Neutrophil (primary cell): ENCODE measurements around the gene SPATS2L.

Experiments
- H3K27ac ChIP-seq: fragments of 200-600 bp; sonication (generic); 2 replicates; pipeline ENCODE4 v1.5.1; 2016; ENCODE audit warnings: mild to moderate bottlenecking, moderate library complexity
- H3K27me3 ChIP-seq: fragments of 200-600 bp; sonication (generic); 2 replicates; pipeline ENCODE4 v1.6.0; 2016; ENCODE audit warnings: mild to moderate bottlenecking
- H3K36me3 ChIP-seq: fragments of 200-600 bp; sonication (generic); 2 replicates; pipeline ENCODE4 v1.5.1; 2017
- H3K4me1 ChIP-seq, 2 experiments: fragments of 200-600 bp in 1 of 2; sonication (generic) in 1 of 2; 1 replicate in 1 of 2; 2 replicates in 1 of 2; pipeline versions ENCODE4 v1.5.1 to v1.6.1; 2013 to 2016; ENCODE audit warnings: low read depth in 1 of 2, low read length in 1 of 2, mild to moderate bottlenecking in 1 of 2, moderate library complexity in 1 of 2; ENCODE audit not compliant: control insufficient read depth in 1 of 2, insufficient read depth in 1 of 2
- H3K4me3 ChIP-seq, 2 experiments: fragments of 200-600 bp in 1 of 2; sonication (generic) in 1 of 2; 1 replicate in 1 of 2; 2 replicates in 1 of 2; pipeline ENCODE4 v1.5.1; 2013 to 2016; ENCODE audit warnings: low read depth in 1 of 2, low read length in 1 of 2, mild to moderate bottlenecking in 1 of 2, moderate library complexity in 1 of 2
- H3K9me3 ChIP-seq: fragments of 200-600 bp; sonication (generic); 2 replicates; pipeline ENCODE4 v1.5.1; 2016
- TF ChIP-seq, protein P1 (sequence below): fragments of 200-600 bp; sonication (generic); IDR thresholded peaks from 2 replicates; pipeline ENCODE4 v1.5.1; 2016; ENCODE audit warnings: antibody characterized with exemption

The SPATS2L gene

DNA sequence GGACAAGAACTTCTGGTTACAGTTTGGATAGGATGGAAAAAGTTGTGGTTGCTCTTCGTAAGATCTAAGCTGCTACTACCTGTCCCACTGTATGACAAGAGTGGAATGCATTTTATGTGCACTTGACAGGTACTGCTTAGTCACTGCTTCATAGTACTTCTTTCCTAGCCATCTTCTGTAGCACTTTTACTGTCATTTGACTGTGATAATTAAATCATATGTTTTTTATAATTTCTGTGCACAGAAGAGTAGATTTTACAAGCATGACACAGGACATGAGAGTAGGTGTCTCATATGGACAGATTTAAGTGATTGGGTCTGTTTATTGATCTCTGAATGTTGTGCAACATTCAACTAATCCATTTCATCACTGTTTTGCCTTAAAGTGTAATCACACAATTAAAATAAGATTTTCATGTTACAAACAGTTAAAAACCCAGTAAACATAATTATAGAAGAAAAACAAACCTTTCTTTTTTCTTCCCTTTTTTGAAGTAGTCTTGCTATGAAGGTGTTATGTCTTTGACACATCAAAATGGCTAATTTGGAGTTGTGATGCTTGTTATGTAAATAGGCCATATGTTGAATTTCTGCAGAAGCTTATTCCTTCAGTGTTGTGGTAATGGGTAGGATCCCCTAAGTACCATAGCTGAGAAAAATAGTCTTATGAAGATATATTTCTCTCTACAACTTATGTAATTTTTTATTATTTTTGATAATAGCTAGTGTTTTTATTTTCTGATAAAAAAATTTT, 3.0 kb downstream of the SPATS2L start:
- Histone ChIP-seq H3K9me3 (no peaks in the 10 kb centered on the region), H3K4me1 (peaks cover 11 to 17% of the 10 kb centered on the region in 2 experiments), H3K4me3 (no peak overlapping the region), H3K27me3 (peaks cover 71% of the 10 kb centered on the region), H3K27ac (no peak overlapping the region), H3K36me3 (no peaks in the 10 kb centered on the region)
- TF ChIP-seq, protein P1, sequence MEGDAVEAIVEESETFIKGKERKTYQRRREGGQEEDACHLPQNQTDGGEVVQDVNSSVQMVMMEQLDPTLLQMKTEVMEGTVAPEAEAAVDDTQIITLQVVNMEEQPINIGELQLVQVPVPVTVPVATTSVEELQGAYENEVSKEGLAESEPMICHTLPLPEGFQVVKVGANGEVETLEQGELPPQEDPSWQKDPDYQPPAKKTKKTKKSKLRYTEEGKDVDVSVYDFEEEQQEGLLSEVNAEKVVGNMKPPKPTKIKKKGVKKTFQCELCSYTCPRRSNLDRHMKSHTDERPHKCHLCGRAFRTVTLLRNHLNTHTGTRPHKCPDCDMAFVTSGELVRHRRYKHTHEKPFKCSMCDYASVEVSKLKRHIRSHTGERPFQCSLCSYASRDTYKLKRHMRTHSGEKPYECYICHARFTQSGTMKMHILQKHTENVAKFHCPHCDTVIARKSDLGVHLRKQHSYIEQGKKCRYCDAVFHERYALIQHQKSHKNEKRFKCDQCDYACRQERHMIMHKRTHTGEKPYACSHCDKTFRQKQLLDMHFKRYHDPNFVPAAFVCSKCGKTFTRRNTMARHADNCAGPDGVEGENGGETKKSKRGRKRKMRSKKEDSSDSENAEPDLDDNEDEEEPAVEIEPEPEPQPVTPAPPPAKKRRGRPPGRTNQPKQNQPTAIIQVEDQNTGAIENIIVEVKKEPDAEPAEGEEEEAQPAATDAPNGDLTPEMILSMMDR: no peak

DNA sequence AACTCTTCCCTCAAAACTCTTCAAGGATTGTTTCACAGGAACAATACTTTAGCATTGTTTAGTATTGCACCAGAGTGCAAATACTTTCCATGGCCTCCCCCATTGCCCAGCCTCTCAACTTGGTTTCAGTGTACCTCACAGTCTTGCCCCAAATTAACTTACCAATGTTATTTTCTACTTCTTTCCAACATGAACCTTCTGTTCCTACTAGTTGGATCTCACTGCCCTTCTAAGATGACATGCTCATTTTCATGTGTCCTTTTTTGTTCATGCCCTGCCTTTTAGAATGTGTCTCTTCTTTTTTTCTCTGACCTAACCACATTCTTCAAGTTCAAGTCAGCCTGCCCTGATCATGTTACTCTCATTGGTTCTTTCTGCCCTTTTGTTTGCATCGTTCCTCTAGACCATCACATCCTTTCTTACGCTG, 4.1 kb downstream of the SPATS2L start:
- H3K27ac ChIP-seq: no peak overlapping the region
- H3K27me3 ChIP-seq: peaks cover 60% of the 10 kb centered on the region
- TF ChIP-seq, protein P1: no peak
- H3K36me3 ChIP-seq: no peaks in the 10 kb centered on the region
- no peak overlapping the region for H3K4me3 ChIP-seq
- no peaks in the 10 kb centered on the region for H3K9me3 ChIP-seq
- H3K4me1 ChIP-seq: peaks cover 11 to 17% of the 10 kb centered on the region in 2 experiments

DNA sequence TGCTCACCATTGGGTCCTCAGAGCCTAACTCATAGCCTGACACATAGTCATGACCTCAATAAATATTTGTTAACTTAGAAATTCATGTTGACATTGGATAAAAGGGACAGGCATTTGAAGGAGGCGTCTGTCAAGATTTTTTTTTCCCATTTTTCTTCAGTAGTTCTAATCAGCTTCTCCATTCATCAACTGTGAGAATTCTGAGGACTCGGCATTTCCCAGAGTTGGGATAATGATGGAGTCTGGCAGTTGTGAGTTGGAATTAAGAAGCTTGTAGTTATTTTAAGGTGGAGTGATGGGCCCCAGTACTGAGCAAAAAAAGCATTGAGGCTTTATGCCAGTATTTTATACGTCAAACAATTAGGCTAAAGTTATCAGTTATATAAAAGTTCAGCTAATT, 4.6 kb downstream of the SPATS2L start:
- Histone ChIP-seq H3K9me3 (no peaks in the 10 kb centered on the region), H3K27ac (no peak overlapping the region), H3K27me3 (peaks cover 54% of the 10 kb centered on the region), H3K4me3 (no peak overlapping the region), H3K36me3 (no peaks in the 10 kb centered on the region), H3K4me1 (peaks cover 8 to 13% of the 10 kb centered on the region in 2 experiments)
- TF ChIP-seq, protein P1: no peak

DNA sequence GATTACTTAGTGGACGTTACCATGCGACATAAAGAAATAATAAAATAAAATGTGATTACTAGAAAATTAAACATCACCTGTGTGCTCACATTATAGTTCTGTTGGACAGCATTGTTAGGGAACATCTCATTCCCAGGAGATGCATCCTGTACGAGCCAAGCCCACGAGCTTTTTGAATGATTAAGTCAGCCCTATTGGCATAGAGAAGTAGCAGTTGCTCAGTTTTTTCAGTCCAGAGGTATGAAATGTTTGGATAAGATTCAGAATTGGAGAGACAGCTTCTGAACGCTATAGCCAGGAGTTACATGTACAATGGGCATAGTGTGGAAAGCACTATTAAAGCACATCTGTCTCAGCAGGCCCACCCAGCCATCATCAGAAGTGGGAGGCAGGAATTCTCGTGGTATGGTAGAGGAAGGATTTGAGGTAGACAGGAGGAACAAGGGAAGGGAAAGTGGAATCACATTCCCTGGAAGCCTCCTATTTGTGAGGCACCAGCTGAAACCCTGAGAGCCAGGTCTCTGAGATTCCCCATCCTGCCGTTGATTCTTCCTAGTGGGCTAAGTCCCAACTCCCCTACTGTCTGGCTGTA, 8.6 kb downstream of the SPATS2L start:
- Histone ChIP-seq H3K27me3 (peaks cover 15% of the 10 kb centered on the region), H3K4me3 (no peak overlapping the region), H3K4me1 (no peaks in the 10 kb centered on the region), H3K27ac (no peak overlapping the region), H3K36me3 (no peaks in the 10 kb centered on the region), H3K9me3 (no peaks in the 10 kb centered on the region)
- TF ChIP-seq, protein P1: no peak

DNA sequence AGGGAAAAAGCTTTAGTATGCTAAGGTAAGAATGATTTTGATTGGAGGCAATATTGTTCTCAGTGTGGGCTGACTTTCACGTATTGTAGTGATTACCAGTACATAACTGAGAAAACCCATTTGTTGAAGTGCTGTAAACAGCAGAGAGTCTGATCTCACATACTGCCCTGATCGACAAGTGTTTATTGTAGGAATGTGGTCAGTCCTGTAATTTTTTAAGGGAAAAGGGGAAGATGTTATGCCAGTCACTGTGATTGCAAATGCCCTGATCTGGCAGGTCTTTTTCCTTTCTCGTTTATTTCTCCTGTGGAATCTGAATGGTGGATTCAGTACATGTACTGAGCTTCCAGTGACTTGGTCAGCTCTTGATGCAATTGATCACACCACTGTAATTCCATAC, 11.5 kb downstream of the SPATS2L start:
- Histone ChIP-seq H3K36me3 (no peaks in the 10 kb centered on the region), H3K27me3 (no peaks in the 10 kb centered on the region), H3K4me1 (no peaks in the 10 kb centered on the region), H3K27ac (no peak overlapping the region), H3K9me3 (no peaks in the 10 kb centered on the region), H3K4me3 (no peak overlapping the region)
- TF ChIP-seq, protein P1: no peak
